ENCODE results near the gene P2RX1.

Gene P2RX1

DNA sequence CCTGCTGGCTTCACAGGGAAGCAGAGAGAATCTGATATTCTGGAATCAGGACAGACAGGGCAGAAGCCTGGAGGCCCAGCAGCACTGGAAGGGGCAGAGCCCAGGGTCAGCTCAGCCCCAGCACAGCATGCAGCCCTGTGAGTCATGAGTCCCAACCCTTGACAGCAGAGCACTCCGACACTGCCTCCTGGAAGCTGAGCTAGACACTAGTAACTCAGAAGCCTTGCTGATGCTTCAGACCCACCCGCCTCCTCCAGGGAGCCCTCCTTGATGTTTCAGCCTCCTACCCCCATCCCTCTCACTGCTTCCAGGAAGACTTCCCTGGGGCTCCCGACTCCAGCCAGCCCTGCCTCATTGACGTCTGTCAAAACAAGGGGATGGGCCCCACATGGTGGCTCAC, 30.3 kb downstream of the P2RX1 start:
- Histone ChIP-seq H3K4me3 (replicated peaks; ENCODE audit: low read depth, low read length) (no peak overlapping the region), H3K36me3 (ENCODE audit: control insufficient read depth, insufficient read depth, low read length) (no peaks in the 10 kb centered on the region), H3K27me3 (replicated peaks; ENCODE audit: control insufficient read depth, insufficient read depth, low read length) (no peaks in the 10 kb centered on the region)
- TF ChIP-seq, protein P1, sequence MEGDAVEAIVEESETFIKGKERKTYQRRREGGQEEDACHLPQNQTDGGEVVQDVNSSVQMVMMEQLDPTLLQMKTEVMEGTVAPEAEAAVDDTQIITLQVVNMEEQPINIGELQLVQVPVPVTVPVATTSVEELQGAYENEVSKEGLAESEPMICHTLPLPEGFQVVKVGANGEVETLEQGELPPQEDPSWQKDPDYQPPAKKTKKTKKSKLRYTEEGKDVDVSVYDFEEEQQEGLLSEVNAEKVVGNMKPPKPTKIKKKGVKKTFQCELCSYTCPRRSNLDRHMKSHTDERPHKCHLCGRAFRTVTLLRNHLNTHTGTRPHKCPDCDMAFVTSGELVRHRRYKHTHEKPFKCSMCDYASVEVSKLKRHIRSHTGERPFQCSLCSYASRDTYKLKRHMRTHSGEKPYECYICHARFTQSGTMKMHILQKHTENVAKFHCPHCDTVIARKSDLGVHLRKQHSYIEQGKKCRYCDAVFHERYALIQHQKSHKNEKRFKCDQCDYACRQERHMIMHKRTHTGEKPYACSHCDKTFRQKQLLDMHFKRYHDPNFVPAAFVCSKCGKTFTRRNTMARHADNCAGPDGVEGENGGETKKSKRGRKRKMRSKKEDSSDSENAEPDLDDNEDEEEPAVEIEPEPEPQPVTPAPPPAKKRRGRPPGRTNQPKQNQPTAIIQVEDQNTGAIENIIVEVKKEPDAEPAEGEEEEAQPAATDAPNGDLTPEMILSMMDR (IDR thresholded peaks at IDR 0.05; ENCODE audit: insufficient read depth, low read length, poor library complexity, severe bottlenecking), result no peak
- DNase-seq (ENCODE audit: extremely low read depth, insufficient read length), result no peak

DNA sequence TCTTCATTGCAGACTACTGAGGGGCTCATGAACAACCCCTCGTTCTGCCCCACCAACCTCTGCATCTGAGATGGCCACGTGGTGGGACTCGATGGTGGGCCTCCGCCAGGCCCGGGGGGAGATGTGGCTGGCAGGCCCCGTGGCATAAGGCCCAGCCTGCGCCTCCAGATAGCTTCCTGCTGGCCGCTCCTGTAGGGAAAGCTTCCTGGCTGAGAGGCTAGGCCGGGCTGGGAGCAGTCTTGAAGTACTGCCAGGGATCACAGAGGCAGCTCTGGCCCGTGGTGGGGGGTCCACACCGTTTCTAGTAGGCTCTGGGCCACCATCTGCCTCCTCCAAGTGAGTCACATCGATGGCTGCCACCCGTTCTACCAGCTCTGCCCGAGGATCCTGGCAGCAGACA, 31.0 kb downstream of the P2RX1 start:
- Histone ChIP-seq H3K27me3 (replicated peaks; ENCODE audit: control insufficient read depth, insufficient read depth, low read length) (no peaks in the 10 kb centered on the region), H3K4me3 (replicated peaks; ENCODE audit: low read depth, low read length) (no peak overlapping the region), H3K36me3 (ENCODE audit: control insufficient read depth, insufficient read depth, low read length) (no peaks in the 10 kb centered on the region)
- no peak for DNase-seq (ENCODE audit: extremely low read depth, insufficient read length)
- TF ChIP-seq, protein P1 (IDR thresholded peaks at IDR 0.05; ENCODE audit: insufficient read depth, low read length, poor library complexity, severe bottlenecking), result no peak

DNA sequence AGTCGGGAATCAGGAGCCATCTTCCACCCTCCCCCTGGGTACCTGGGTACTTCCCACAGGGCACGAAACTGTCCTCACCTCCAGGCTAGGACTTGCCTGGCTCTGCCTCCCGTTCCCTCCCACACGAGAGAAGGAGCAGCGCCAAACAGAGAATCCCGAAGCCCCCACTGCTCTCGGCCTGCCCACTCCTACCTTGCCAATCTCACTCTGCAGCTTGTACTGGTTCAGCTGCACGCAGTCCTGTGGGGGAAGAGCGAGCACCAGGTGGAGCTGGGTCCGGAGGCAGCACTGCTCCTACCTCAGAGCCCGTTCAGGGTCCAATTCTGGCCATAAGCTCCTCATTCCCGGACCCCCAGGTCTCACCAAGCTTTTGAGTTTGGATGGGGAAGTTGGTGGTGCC, 32.1 kb downstream of the P2RX1 start:
- H3K4me3 ChIP-seq (replicated peaks; ENCODE audit: low read depth, low read length), result no peak overlapping the region

DNA sequence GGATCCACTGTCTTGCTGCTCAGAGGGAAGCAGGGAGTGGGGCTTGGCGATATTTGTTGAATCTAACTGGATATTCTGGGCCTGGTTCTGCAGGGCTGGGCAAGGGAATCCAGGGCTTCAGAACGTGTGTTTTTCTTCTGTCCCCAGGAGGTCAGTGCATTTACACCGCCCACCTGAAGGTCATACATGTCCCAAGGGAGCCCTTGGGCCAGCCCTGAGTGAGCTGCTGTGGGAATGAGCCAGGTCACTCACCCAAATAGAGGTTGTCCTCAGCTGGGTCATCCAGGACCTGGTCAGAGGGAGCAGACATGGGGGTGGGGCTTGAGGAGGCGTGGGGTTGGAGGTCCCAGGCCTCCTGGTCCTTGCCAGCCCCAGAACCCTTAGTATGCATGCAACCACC, 34.0 kb downstream of the P2RX1 start:
- TF ChIP-seq, protein P1 (IDR thresholded peaks at IDR 0.05; ENCODE audit: insufficient read depth, low read length, poor library complexity, severe bottlenecking), result no peak
- H3K36me3 ChIP-seq (ENCODE audit: control insufficient read depth, insufficient read depth, low read length), result no peaks in the 10 kb centered on the region
- DNase-seq (ENCODE audit: extremely low read depth, insufficient read length), result no peak
- no peaks in the 10 kb centered on the region for H3K27me3 ChIP-seq (replicated peaks; ENCODE audit: control insufficient read depth, insufficient read depth, low read length)
- no peak overlapping the region for H3K4me3 ChIP-seq (replicated peaks; ENCODE audit: low read depth, low read length)

More for the DNA sequence above, 32.1 kb downstream of the P2RX1 start:
- H3K27me3 ChIP-seq (replicated peaks; ENCODE audit: control insufficient read depth, insufficient read depth, low read length), result no peaks in the 10 kb centered on the region
- DNase-seq (ENCODE audit: extremely low read depth, insufficient read length), result no peak
- H3K36me3 ChIP-seq (ENCODE audit: control insufficient read depth, insufficient read depth, low read length), result no peaks in the 10 kb centered on the region
- TF ChIP-seq, protein P1 (IDR thresholded peaks at IDR 0.05; ENCODE audit: insufficient read depth, low read length, poor library complexity, severe bottlenecking), result no peak

DNA sequence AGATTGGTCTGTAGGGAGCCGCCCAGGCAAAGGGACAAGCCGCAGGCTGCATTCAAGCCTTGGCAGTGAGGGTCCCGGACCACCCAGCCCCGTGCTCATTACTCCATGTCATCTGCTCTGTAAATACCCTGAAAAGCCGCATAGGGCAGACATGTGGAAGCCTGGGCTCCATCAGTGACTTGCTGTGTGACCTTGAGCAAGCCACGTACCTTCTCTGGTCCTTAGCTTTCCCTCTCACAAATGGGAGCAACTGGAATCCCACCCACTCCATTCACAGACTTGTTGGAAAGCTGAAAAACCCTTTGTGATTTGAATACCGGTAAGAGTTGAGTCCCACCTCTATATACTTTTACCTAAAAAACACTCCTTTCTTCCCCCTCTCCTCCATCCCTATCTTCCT, 35.3 kb downstream of the P2RX1 start:
- TF ChIP-seq, protein P1 (IDR thresholded peaks at IDR 0.05; ENCODE audit: insufficient read depth, low read length, poor library complexity, severe bottlenecking), result no peak
- no peaks in the 10 kb centered on the region for H3K36me3 ChIP-seq (ENCODE audit: control insufficient read depth, insufficient read depth, low read length)

More for the DNA sequence above, 35.3 kb downstream of the P2RX1 start:
- DNase-seq (ENCODE audit: extremely low read depth, insufficient read length), result no peak
- Histone ChIP-seq H3K4me3 (replicated peaks; ENCODE audit: low read depth, low read length) (no peak overlapping the region), H3K27me3 (replicated peaks; ENCODE audit: control insufficient read depth, insufficient read depth, low read length) (no peaks in the 10 kb centered on the region)
